ENCODE data around the gene RAVER1. TPM values are rescaled to one million over a fixed set of nuclear protein-coding genes. Genes with fewer than 3 reads are reported as not detected.

Gene RAVER1
- total and polyA plus RNA-seq, 2 of the 13 experiments (the other 11 are each of a cell fraction or from before 2014, with no cell fraction given), result 3.6 to 7.9 TPM

- TF ChIP-seq DZIP1 (CRISPR knock-in tag; IDR thresholded peaks at IDR 0.05) (no peak; the same call in 1 of the 2 replicates), EHMT2 (IDR thresholded peaks at IDR 0.05; ENCODE audit: borderline replicate concordance, low read depth, low read length) (no peak), HCFC1 (IDR thresholded peaks at IDR 0.05; ENCODE audit: low read depth, low read length) (no peak), ZNF576 (CRISPR knock-in tag; IDR thresholded peaks at IDR 0.05) (no peak), U2AF2 (IDR thresholded peaks at IDR 0.05; ENCODE audit: low read depth, low read length) (no peak), YEATS4 (CRISPR knock-in tag; IDR thresholded peaks at IDR 0.05; ENCODE audit: borderline replicate concordance) (peak; percentile 43; the same call in 1 of the 2 replicates), MYNN (CRISPR knock-in tag; IDR thresholded peaks at IDR 0.05; ENCODE audit: low read depth) (no peak), MTERF4 (CRISPR knock-in tag; IDR thresholded peaks at IDR 0.05) (no peak), ZKSCAN8 (CRISPR knock-in tag; IDR thresholded peaks at IDR 0.05; ENCODE audit: borderline replicate concordance) (no peak), ZKSCAN1 (IDR thresholded peaks at IDR 0.05; ENCODE audit: low read length) (no peak), ZSCAN29 (CRISPR knock-in tag; conservative IDR thresholded peaks at IDR 0.05) (no peak), FIP1L1 (IDR thresholded peaks at IDR 0.05; ENCODE audit: borderline replicate concordance, insufficient read depth, low read depth, low read length) (no peak), IRF1 (CRISPR knock-in tag; IDR thresholded peaks at IDR 0.05; ENCODE audit: low read depth) (no peak), ZSCAN30 (CRISPR knock-in tag; IDR thresholded peaks at IDR 0.05) (no peak), CREM (IDR thresholded peaks at IDR 0.05) (no peak), CREM (CRISPR knock-in tag; IDR thresholded peaks at IDR 0.05) (no peak), NCOA5 (CRISPR knock-in tag; IDR thresholded peaks at IDR 0.05) (no peak), ZFY (CRISPR knock-in tag; IDR thresholded peaks at IDR 0.05) (peak; percentile 53; the same call in 1 of the 2 replicates), ZNF546 (CRISPR knock-in tag; conservative IDR thresholded peaks at IDR 0.05) (no peak), MED8 (CRISPR knock-in tag; IDR thresholded peaks at IDR 0.05; ENCODE audit: insufficient replicate concordance) (no peak), CCDC6 (CRISPR knock-in tag; IDR thresholded peaks at IDR 0.05) (no peak; the same call in 1 of the 2 replicates), ZIK1 (CRISPR knock-in tag; IDR thresholded peaks at IDR 0.05; ENCODE audit: borderline replicate concordance, low read depth) (peak; percentile 64; the same call in 1 of the 2 replicates), HIC2 (CRISPR knock-in tag; IDR thresholded peaks at IDR 0.05; ENCODE audit: low read depth) (no peak), SNAI1 (CRISPR knock-in tag; IDR thresholded peaks at IDR 0.05; ENCODE audit: borderline replicate concordance) (peak; percentile 44; the same call in 1 of the 2 replicates)
These were observed 44.0 kb downstream of the RAVER1 start (continued) for GRCh38 chr19:10289167-10289835.

Data from HepG2 (cell line).